NCI-H1694 (cell line): ENCODE data around the gene GLOD5.

ENCODE experiments used
- DNase-seq: peaks from one replicate; lab custom pipeline; 2025; lab: John Stamatoyannopoulos, UW

GLOD5 gene

DNA sequence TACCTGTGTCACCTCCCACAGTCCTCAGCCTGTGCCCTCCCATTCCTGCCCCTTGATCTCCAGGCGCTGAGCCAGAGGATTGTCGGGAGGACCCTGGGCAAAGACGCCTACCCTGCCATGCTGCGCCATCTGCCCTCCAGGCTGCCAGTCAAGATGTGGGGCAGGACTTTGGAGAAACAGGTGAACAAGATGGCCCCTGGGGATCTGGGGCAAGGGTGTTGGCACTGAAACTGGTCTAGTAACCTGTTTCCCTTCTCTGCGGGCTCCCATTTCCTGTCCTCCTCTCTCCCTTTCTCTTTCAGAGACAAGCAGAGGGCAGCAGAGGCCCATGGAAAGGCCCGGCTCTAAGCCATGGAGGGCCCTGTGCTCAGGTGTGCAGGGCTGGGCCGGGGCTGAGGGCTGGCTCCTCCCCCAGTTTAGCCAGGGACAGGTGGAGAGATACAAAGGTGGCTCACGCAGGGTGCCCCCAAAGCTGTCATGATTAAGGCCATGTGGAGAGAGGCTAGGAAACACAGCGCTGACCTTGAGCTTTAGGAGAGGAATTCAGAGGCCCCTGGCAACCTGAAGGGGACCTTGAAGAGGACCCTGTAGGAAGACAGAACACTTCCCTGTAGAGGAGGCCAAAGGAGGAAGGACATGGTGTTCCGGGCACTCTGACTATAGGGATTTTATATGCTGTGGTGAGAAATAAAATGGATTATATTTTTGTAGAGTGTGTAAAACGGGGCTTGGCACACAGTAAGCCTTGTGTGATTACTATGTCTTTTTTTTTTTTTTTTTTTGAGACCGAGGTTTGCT is at the start of gene GLOD5:
GLOD5 (plus strand) TSS at position 74 of the 798 bp plus-strand sequence; CDS start at position 118, 44 bp downstream.
- no peak for DNase-seq

DNA sequence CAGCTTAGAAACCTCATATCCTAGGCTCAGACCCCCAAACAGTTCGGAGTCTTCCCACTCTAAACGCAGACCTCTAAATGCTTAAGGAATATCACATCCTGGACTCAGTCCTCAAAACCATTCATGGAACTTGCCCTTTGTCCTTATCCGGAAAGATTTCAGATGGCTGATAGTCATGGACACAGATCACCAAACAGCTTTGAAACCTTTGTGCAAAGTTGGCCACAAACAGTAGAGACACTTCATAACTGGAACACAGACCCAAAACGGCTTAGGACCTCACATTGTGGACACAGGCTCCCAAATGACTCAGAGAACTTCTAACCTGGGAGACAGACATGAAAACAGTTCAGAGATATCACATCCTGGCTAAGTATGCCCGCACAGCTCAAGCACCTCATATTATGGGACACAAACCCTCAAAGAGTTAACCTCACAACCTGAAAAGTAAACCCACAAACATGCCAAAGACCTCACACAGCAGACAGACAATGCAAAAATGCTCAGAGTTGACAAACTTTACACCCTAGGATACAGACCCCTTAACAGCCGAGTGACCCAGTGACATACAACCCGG is 49.5 kb upstream of the GLOD5 start:
- DNase-seq: no peak

DNA sequence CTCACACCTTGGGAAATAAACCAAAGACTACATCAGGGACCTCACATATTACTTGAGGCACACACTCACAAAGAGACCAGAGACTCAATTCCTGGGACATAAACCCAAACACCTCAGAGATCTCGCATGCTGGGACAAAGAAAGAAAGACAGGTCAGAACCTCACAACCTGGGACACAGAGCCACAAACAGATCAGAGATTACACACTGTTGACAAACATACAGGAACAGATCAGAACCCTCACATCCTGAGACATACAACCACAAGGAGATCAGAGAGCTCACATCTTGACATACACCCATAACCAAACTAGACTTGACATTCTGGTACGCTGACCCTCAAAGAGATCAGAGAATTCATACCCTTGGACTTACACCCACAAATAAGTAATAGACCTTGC is 47.7 kb upstream of the GLOD5 start:
- no peak for DNase-seq

DNA sequence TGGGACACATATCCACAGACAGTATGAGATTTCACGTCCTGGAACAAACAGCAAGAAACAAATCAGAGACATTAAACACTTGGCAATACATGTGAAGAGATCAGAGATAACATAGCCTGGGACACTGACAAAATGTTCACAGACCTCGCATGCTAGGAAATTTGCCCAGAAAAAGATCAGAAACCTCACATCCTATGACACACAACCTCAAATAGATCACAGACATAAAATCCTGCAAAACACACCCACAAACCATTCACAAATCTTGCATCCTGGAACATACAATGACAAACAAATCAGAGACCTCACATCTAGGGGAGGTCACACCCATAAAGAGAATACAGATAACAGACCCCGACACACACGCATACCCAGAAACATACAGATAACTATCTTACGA is 47.0 kb upstream of the GLOD5 start:
- no peak for DNase-seq

DNA sequence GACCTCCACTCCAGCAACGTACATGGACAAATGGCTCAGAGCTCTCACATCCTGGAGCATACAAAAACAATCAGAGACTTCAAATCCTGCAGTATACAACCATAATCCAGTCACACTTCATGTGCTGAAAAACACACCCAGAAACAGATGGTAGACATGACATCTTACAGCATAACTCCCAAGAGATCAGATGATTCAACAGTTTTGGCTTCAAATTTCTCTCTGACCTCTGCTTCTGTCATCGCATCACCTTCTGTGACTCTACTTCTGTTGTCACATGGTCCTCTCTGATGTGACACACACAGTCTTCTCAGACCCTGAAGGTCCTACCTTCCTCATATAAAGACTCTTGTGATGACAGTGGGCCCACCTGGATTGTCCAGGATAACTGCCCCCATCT is 46.5 kb upstream of the GLOD5 start:
- no peak for DNase-seq

DNA sequence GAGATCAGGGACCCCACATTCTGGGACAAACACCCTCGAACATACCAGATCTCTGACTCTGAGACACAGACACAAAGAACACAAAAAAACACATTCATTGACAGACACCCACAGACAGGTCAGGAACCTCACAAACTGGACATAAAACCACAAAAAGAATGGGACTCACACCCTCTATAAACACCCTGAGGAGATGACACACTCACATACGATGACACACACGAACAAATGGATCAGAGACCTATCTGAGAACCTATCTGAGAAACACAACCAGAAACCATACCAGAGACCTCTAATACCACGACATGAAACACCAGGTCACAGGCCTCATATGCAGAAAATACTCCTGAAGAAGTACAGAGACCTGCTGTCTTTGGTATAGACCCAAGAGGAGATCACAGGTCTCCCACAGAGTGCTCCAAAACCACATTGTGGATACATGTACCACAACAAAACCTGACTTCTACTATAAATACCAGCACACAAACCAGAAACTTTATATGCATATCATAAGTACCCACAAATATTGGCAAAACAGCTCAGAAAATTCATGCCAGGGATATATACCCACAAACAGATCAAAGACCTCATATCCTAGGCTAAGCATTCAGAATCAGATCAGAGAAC is 45.6 kb upstream of the GLOD5 start:
- DNase-seq: no peak

DNA sequence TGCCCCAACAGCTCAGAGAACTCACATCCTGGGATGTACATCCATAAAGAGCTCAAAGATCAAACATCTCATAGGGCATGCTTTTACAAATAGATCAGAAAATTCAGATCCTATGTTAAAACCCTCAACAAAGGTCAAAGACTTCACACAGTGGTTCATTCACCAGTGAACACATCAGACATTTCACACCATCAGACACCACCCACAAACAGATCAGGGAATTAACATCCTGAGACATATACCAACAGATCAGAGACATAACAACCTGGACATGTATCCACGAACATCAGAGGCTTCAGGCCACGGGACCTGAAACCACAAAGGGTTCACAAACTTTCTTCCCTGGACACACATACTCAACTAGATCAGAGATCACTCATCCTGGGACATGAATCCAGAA is 41.6 kb upstream of the GLOD5 start:
- DNase-seq: no peak

DNA sequence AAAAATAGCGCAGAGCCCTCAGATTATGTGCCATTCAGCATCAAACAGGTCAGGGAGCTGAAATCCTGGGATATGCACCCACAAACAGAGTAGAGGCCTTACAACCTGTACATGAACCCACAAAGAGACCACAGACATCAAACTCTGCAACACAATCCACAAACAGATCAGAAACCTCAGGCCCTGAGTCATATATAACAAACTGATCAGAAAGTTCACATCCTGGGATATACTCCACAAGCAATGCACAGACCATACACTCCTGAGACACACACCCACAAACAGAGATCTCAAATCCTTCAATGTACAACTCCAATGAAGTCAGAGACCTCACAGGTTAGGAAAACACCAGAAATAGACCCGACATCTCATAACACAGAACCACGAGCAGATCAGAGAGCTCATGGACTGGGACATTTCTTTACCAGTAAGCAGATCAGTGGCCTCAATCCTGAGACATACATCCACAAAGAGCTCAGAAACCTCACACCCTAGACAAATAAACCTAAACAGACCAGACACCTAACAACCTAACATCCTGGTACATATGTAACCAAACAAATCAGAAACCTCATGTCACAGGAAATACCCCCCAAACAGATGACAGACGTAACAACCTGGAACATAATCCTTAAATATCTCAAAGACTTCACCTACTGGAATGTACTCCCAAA is 40.8 kb upstream of the GLOD5 start:
- no peak for DNase-seq

DNA sequence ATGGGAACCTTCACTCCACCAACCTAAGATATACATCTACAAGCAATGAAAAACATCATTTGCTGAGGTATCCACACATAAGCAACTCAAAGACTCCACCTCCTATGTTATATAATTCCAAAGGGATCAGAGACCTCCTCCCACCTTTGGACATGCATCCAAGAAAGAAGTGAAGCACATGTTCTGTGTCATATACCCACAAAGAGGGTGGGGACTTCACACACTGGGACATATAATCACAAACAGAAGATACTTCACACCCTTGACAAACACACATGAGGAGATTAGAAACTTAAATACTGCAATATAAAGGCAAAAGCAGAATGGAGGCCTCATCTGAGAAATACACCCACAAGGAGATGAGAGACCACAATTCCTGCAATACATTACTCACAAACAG is 39.6 kb upstream of the GLOD5 start:
- DNase-seq: no peak

DNA sequence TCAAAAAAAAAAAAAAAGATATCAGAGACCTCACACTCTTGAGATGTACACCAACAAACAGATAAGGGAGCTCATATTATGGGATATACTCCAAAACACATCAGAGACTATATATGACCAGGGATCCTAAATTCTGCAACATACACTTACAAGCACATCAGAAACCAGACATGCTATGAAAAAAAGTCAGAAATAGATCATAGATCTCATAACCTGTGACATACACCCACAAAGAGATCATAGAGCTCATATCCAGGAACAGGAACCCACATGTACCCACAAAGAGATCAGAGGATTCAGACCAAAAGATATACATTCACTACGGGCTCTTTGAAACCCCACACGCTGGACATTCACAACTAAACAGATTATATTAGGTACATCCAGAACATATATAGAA is 35.0 kb upstream of the GLOD5 start:
- DNase-seq: no peak

DNA sequence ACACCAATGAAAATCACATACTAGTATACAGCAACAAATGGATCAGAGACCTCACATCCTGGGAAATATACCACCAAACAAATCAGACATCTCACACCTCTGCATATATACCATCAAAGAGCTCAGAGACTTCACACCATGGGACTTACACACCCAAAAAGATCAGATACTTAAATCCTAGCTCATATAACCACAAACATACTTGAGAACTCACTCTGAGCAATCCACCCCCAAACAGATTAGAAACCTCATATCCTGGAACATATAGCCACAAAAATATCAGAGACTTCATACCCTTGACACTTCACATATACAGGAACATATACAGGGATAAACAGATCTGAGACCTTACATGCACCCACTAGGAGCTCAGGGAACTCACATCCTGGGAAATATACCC is 32.9 kb upstream of the GLOD5 start:
- no peak for DNase-seq

DNA sequence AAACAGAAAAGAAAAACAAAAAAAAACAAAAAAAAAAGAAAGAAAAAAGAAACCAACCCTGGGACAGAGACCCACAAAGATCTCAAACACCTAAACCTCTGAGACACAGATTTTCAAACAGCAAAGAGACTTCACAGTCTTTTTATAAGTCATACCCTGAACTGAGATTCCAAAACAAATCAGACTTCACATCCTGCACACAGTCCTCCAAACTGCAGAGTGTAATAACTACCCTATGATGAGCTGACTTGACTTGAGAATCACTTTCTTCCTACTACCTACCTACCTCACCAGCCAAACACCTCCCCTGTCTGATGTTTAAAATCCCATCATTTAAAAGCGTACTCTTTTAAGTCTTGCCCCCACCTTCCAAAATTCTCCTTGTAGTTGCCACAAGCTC is 25.2 kb upstream of the GLOD5 start:
- DNase-seq: no peak

DNA sequence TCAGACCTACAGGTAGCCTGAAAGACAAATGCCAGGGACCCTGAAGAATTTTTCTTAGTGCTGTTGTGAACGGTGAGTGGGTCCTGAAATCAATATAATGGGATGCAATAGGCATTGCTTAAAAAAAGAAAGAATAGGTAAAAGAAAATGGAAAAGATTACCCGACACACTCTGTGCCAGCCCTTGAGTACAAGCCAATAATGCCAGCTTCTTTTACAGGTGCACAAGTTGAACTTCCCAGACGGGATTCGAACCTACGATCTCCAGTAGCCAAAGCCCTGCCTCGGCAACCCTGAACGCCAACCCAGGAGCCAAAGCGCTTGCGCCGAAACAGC is 24.7 kb upstream of the GLOD5 start:
- no peak for DNase-seq

DNA sequence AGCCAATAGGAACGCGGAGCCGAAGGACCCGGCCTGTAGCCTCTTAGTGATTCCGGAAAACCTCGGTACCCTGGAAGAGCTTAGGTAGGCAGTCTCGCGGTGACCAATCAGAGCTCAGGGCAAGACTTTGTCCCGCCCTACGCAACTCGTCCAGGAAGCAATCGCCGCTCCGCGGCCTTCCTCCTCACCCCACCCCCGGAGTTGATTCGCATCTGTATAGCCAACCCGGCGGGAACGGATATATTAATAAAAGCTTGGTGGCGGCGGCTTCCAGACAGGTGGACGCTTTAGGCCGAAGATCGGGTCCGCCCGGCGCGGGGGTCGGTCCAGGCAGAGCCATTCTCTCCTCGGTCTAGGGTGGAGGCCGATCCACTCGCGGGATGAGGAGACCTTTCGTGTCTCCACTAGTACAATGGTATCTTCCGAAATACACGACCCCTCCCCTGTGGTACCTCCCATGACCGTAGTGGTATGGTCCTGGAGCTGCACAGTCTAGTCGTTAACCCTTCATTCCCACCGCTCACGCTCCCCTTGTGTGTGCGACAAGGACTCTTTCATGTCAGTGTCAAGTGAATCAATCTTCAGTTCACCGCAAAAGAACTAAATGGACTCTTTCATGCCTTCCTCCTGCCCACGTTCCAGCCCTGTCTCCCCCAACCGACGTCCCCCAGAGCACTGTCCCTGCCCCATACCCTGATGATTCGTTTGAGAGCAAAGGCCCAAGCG is 24.2 kb upstream of the GLOD5 start:
- DNase-seq: peak; percentile 97

DNA sequence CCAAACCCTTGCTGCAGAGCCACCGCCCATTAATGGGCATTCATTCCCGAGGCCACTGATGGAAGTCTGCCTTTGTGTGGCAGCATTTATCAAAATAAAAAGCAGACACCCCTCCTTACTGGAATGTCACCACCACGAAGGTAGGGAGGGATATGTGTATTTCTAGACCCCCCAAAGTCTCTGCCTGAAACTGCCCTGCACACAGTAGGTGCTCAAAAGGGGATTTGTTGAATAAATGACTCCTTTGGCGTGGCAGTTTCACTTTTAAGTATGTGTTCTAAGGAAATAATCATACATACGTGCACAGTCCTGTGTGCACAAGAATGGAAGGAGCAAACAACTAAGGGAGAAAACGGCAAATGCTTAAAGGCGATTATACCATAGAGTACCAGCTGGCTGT is 23.6 kb upstream of the GLOD5 start:
- no peak for DNase-seq

DNA sequence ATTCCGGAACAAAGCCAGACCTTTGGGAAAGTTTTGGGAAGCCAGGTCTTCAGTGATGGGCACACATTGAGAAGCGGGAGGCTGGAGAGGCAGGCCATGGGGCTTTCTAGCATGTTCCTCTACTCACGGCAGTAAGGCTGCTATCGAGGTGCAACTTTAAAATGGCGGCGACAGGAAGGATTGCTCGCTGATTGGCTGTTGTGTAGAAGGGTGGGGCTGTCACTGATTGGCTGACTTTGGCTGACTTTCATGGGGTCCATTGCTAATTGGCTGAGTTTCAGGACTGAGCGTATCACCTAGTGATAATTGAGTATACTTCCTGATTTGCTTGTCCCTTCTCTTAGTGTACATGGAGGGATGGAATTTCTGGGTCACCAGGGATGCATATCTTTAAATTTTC is 19.7 kb upstream of the GLOD5 start:
- DNase-seq: no peak

DNA sequence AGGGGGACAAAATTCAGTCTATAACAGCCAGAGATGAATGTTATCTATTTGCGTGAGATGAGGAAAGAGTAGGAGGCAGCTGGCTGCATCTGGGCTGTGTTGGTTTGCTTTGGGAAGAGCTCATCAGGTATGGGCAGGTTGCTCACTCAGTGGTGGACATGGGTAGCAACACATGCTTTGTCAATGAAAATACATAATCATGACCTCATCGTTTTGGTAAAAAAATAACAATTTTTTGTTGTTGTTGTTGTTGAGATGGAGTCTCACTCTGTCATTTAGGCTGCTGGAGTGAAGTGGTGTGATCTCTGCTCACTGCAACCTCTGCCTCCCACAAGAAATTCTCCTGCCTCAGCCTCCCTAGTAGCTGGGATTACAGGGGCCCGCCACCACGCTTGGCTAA is 16.3 kb upstream of the GLOD5 start:
- no peak for DNase-seq

DNA sequence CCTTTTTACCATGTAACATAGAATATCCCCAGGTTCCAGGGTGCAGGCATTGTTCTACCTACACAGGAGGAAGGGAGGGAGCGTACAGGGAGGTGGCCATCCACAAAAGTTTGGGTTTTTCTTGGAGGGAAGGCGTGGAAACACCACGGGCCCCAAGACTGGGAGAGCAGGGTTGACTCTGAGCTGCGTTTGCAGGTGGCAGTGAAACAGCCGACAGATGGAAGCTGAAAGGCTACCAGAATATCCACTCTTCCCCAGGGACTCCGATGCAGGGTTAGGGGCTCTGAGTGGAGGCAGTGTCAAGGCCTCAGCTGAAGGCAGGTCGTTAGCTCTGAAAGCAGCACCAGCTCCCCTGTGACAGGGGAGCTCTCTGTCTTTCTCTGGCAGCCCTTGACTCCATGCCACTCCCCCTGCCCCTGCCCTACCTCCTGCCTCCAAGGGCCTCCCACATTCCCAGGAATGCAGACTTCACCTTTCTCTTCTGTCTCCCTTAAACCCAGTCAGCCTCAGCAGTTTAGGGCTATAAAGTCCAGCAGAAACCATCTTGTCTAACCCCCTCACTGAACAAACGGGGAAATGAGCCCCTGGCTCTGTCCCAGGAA is 14.0 kb upstream of the GLOD5 start:
- DNase-seq: no peak

DNA sequence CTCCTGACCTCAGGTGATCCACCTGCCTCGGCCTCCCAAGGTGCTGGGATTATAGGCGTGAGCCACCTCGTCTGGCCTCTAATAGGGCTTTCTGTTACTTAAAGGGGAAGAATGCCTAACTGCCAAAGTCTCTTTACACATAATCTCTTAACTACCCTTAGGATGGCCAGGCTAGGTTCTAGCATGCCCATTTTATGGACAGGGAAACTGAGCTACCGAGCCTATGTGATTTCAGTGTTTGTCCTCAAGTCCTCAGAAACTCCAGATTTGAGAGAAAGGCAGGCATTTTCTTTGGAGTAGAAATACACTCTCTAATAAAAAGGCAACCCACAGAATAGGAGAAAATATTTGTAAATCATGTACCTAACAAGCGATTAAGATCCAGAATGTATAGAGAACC is 12.4 kb upstream of the GLOD5 start:
- no peak for DNase-seq

DNA sequence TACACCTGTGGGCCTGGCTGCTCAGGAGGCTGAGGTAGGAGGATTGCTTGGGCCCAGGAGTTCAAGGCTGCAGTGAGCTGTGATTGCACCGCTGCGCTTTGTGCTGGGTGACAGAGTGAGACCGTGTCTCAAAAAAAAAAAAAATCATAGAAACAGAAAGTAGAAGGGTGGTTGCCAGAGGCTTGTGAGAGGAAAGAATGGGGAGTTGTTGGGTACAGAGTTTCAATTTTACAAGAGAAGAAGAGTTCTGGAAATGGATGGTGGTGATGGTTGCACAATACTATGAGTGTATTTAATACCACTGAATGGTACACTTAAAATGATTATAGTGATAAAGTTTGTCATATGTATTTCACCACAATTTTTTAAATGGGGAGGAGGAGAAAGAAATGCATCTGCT is 10.2 kb upstream of the GLOD5 start:
- no peak for DNase-seq

DNA sequence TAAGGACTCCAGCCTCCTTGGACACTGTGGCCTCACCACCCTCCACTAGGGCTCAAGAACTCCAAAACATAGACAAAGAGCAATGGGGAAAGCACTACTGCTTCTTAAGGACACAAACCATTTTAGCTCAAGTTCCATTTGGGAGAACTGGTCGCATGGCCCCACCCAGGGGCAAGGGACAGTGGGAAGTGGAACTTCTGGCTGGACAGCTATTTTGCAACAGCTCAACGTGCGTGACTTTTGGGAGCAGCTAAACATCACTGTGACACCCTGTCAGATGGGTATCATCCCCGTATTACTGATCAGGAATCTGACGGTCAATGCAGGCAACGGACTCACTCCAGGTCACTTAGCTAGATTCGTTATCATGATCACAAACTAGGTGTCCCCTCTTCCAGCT is 9.0 kb upstream of the GLOD5 start:
- no peak for DNase-seq

DNA sequence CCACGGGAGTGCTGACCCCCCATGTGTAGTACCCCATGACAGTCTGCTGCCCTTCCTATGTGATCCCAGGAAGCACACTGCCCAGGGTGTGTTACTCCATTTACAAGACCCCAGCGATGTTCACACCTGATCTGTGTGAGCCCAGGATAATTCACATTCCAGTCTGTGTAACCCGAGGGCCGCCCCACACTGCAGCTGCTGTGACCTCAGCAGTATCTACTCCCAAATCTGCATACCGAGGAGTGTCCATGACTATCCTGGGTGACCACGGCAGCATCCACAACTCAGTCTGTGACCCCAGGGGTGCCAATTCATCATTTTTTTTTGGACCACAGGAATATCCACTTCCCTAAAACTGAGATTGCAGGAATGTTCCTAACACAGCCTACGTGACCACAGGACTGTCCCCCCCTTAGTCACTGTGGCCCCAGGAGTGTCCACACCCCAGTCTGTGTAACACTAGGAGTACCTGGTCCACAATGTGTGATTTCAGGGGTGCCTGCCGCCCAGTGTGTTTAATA is 7.8 kb upstream of the GLOD5 start:
- no peak for DNase-seq
